HEK293T (cell line): ENCODE measurements around the gene CLIC3.

Experiments used
- BHLHE40 ChIP-seq: fragments of 450-650 bp; IDR thresholded peaks from 2 replicates; pipeline ENCODE4 v1.6.1; 2016; ENCODE audit warnings: mild to moderate bottlenecking, moderate library complexity, borderline replicate concordance
- FOXK2 ChIP-seq: fragments of 450-650 bp; IDR thresholded peaks from 2 replicates; pipeline ENCODE4 v1.6.1; 2016; ENCODE audit warnings: mild to moderate bottlenecking
- SP1 ChIP-seq: fragments of 450-650 bp; IDR thresholded peaks from 2 replicates; pipeline ENCODE4 v1.6.1; 2017

DNA sequence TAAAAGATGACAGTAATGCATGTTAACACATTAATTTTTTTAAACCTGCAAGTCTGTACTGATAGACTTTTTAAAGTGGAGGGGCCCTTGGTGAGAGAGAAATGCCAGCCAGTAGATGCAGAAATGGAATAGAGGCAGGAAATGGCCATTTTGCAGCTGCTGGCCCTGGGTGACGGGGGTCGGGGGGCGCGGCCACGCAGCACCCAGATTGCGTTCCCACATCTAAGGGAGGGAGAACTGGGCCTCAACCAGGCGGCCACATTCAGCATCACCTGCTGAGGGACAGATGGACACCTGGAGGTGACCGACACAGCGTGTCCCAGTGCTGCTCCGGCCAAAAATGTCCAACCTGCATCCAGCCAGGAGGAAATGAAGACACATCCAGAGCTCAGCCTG lies 6.3 kb upstream of the CLIC3 start:
- TF ChIP-seq BHLHE40 (no peak), FOXK2 (no peak), SP1 (no peak)
